Epithelial cell of esophagus (primary cell): ENCODE results near the gene CBLN1.

Source experiments
- DNase-seq: peaks from one replicate; pipeline ENCODE4 v3.0.0; 2010; ENCODE audit warnings: low read depth
- H3K4me3 ChIP-seq: 2 replicates; pipeline ENCODE4 v1.5.1; 2011; ENCODE audit warnings: mild to moderate bottlenecking, low read length, control low read depth
- TF ChIP-seq, protein P1 (sequence below): IDR thresholded peaks from 2 replicates; pipeline ENCODE4 v1.5.1; 2011; ENCODE audit warnings: low read depth, mild to moderate bottlenecking, low read length, control low read depth, inconsistent platforms; ENCODE audit not compliant: insufficient read depth; ENCODE audit errors: missing control alignments

Gene CBLN1

DNA sequence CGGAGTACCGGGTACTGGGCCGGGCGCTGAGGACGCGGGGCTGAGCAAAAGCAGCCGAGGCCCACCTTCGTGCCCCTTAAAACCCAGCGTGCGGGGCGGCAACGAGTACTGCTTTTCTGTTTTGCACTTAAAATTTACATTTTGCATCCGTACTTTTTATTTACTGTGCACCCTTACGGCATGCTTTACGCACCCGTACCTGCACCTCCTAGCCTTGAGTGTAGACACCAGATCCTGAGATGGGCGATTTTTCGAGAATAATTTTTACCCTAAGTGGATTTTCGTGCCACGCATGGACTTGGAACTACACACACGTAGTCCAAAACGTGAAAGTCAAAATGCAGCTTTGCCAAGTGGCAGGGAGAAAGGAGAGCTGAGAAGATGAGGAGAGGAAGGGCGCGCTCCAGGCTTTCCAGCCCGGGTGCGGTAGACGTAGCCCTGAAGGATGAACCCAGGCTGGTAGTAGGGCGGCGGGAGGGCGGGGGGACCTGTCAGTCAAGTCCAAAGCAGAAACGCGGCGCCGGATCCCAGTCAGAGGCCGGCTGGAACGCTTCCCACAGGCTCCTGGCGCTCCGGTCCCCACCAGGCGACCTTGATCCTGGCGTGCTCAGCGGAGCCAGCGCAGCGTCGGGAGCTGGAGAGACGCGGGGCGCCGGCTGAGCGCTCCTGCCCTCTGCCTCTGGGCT lies 1.2 kb upstream of the CBLN1 start:
- TF ChIP-seq, protein P1, sequence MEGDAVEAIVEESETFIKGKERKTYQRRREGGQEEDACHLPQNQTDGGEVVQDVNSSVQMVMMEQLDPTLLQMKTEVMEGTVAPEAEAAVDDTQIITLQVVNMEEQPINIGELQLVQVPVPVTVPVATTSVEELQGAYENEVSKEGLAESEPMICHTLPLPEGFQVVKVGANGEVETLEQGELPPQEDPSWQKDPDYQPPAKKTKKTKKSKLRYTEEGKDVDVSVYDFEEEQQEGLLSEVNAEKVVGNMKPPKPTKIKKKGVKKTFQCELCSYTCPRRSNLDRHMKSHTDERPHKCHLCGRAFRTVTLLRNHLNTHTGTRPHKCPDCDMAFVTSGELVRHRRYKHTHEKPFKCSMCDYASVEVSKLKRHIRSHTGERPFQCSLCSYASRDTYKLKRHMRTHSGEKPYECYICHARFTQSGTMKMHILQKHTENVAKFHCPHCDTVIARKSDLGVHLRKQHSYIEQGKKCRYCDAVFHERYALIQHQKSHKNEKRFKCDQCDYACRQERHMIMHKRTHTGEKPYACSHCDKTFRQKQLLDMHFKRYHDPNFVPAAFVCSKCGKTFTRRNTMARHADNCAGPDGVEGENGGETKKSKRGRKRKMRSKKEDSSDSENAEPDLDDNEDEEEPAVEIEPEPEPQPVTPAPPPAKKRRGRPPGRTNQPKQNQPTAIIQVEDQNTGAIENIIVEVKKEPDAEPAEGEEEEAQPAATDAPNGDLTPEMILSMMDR, result no peak
- peak overlapping the region; percentile 29 for H3K4me3 ChIP-seq
- no peak for DNase-seq

DNA sequence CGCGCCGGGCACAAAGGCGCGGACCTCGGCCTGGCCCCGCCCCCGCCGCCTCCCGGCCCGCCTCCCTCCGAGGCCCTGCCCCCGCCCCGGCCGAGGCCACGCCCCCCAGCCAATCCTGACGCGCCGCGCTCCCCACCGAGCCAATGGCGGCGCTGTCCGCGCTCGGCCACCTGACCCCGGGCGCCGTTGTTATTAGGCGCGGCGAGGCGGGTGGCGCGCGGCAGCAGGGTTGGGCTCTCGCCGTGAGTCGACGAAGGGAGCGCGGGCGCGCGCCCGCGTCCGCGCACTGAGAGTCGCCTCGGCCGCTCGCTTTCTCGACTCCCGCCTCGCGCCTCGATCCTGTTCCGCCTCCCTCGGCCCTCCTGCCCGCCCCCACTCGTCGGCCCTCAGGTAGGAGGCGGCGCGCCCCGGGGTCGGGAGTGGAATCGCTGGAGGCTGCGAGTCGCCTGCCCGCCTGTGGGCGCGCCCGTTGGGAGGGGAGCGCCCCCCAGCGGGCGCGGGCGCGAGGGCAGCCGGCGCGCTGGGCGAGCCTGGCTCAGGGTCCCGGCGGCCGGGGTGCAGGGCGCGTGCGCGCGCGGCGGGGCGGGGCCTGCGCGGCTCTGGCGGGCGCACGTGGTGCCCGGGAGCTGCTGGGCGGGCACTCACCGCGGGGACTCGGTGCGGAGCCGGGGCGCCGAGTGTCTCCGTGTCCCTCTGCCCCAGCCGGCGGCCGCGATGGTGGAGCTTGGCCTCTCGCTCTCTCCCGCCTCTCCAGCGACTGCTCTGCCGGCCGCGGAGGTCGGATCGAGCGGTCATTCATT lies 405 bp upstream of the CBLN1 start:
- H3K4me3 ChIP-seq, result peak overlapping the region; percentile 29
- TF ChIP-seq, protein P1, result no peak
- peak; percentile 82 for DNase-seq

DNA sequence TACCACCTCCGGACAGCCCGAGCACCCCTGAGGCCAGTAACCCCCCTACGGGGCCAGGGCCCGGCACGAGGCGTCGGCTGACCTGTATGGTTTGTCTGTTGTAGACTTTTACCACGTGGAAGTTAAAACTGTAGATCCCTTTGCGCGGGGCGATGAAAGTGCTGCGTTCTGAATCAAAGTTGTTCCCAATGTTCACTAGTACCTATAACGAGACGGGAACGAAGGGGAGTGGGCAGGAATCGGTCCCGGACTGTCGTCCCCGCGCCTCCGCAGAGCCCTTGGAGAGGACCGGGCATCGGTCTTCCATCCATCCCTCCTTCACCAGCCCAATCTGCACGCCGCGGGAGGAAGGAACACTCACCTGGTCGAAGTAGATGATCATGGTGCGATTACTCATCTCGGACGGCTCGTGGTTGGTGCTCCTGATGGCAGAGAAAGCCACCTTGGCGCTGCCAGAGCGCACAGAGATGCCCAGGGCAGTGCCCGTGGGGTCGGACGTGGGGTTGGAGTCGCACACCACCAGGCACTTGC lies 732 bp downstream of the CBLN1 start:
- TF ChIP-seq, protein P1, result no peak
- DNase-seq, result no peak
- H3K4me3 ChIP-seq, result no peak overlapping the region

DNA sequence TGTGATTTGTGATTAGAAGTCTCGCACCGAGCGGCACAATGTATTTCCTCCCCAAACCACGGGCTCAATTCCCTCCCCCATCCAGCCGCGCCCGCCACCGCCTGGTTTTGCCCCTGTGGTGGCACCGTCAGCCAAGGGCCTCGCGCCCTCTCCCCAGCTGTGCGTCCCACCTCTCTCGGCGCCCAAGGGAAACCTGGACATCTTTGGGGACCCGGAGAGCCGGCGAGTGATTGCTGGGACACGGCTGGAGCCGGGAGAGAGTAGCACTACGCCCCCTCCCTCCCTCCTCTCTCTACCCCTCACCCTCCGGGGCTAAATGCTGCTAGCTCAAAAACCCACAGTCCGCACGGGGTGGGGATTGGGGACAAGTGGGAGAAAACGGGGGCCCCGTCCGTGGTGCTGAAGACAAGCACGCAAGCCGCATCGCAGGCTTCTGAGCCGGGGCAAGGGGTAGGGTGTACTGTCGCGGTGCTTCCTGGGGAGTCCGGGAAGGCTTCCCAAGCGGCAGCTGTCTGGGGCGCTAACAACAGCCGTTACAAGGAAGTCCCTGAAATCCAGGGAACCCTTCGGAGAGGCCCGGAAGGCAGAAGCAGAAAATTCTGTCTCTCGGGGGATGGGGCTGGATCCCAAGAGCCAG lies 1.4 kb downstream of the CBLN1 start:
- DNase-seq, result no peak
- TF ChIP-seq, protein P1, result no peak
- H3K4me3 ChIP-seq, result no peak overlapping the region

DNA sequence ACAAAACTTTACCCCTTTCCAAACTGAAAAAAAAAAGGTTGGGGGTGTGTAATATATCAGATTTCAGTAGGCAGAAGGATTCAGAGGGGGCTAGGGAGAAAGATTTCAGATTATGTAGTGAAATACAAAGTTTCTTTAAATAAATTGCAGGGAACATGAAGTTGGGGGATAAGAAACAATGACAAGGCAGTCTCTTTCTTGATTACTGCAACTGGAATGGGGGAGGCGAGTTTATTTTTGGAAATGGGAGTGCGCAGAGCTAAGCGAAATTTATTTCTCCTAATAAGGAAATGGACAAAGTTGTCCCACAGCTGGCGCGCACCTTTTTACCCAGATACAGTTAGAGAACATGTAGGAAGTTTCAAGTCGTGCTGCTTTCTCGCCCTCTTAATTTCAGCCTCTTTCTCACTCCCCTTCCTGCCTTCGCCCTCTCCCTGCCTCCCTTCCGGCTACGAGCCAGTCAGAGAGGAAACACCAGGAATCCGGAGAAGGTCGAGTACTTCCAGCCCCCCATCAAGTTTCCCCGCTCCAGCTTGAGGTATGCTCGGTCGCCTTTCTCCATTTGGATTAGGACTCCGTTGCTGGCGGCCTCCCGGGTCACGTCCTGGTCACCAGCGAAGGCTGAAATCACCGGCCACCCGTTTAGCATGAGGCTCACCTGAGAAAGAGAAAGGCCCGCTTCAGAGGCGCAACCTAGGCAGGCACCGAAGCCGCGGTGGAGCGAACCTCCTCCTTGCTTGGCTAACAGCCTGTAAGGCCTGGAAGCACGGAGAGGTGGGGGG lies 2.5 kb downstream of the CBLN1 start:
- no peak for DNase-seq
- TF ChIP-seq, protein P1, result no peak
- H3K4me3 ChIP-seq, result no peak overlapping the region

DNA sequence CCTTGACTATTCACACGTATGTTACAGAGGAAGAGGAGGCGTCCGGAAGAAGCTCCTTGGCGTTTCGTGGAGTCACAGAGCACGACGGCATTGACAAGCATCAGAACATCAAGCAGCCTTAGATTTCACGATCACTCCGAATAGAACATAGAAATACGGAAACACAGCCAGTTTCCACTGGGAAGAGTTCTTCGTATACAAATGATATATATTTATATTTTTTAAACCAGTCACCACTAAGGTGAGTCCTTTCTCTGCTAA lies 3.1 kb downstream of the CBLN1 start:
- no peak for DNase-seq
- TF ChIP-seq, protein P1, result no peak
- H3K4me3 ChIP-seq, result no peak overlapping the region
